ENCODE measurements around the gene CHD6.

The CHD6 gene

DNA sequence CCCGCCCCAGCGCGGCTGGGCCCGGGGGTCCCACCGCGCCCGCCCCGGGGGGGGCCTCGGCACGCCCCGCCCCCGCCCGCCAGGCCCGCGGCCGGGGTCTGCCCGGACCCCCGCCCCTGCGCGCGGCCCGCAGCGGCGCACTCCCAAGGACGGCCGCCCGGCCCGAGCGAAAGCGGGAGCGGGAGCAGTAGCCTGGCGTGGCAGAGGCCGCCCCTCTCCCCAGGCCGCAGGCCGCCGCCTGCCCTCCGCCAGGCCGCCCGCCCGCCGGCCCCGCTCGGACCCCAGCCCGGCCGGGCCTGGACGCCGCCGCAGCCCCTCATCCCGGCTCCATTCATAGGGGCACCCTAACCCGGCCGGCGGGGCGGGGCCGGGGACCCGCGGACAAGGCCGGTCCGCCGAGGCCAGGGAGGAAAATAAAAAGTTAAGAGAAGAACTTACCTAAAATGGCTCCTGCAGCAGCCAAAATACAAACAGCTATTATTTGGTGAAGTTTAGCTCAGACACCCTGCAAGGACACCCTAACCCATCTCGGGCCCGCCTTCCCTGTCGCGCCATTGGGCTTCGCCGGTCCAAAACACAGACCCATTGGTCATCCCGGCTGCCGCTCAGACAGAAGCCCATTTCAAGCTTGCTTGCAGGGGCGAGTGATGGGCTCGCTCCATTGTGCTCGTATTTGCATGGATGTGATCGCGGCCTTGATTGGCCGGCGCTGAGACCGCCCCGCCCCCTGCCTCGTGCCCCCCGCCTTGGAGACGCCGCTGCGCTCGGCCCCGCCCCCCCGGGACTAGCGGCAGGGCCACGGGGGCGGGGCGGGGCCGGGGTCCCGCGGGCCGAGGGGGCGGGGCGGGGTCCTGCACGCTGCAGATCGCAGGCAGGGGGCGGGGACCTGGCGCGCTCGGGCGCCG is at the start of gene CHD6:
Gene CHD6 (minus strand): TSS at position 476 of the 905 bp plus-strand sequence. CDS start 67,040 bp downstream, outside the sequence.
- DNase-seq (ENCODE audit: low read depth in 2 of 2): peak; percentile 98 to 99

DNA sequence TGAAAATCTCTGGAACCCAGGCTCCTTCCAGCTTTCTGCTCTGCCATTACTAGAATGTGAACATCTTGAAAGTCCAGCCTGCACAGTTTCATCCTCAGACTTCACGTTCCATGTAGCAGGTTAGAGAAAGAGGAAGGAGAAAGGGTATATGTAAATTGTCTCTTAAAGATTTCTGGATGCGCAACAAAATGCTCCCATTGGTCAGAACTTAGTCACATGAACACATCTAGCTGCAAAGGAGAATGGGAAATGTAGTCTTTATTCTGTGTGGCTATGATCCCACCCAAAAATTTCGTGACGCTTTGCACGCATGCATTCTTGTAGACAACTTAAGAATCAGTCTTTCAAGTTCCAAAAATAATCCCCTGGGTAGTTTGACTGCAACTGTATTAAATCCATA is 46.4 kb upstream of the CHD6 start:
- DNase-seq (ENCODE audit: low read depth in 2 of 2): no peak

DNA sequence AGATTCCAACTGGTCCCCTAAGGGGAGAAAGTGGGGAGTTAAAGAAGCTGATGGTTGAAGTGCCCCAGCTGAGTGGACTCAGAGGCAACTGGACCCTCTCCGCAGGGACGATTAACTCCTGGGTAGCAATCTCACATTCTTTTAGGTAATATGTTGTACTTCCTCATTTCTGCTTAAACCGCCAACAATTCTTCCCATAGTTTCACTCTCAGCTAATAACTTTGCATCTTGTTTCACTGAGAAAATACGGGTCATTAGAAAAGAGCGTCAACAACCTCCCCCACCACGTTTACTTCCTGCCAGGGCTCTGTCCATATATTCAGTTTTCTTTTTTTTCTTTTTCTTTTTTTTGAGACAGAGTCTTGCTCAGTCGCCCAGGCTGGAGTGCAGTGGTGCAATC is 39.5 kb upstream of the CHD6 start:
- DNase-seq (ENCODE audit: low read depth in 2 of 2): no peak

GRCh38 chr20:41655962-41656618 is 37.9 kb upstream of the CHD6 start:
- DNase-seq (ENCODE audit: low read depth in 2 of 2): no peak

DNA sequence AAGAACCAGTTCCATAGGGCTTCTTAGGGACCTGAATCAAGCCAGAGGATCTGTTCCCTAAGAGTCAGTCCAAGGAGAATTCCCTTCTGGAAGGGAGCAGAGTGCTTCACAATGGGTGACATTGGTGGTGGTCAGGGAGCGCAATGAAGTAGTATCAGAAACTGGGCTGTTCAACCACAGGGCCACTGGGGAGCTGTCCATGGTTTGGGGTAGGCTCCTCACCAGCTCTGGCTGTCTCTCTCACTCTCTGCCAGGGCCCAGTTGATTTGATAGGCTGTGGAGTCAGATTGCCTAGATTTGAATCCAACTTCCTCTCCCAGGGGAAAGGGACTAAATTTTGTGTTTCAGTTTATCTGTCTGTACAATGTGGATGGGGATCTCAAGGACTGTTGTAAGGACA is 36.7 kb upstream of the CHD6 start:
- no peak for DNase-seq (ENCODE audit: low read depth in 2 of 2)

GRCh38 chr20:41654292-41654691 is 36.1 kb upstream of the CHD6 start:
- DNase-seq (ENCODE audit: low read depth in 2 of 2): no peak

GRCh38 chr20:41650231-41650948 is 32.2 kb upstream of the CHD6 start:
- no peak for DNase-seq (ENCODE audit: low read depth in 2 of 2)

DNA sequence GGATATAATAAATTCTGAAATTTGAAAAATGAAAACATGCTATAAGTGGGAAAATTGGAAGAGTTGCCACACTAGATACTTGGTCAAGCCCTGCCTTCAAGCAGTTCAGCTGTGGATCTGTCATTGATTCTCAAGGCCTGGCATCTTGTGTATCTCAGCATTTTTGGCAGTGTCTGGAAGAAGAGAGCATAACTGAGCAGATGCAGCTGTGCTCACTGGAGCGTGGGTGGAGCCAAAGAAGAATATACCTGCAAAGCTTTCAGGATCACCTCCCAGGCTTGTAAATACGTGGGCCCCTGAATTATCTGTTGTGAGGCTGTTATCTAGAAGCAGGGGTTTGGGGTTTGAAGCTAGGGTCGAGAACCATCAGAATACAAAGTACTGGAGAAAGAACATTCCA is 31.3 kb upstream of the CHD6 start:
- DNase-seq (ENCODE audit: low read depth in 2 of 2): no peak

- DNase-seq (ENCODE audit: low read depth in 2 of 2): no peak
Measured at GRCh38 chr20:41645372-41645771, 27.2 kb upstream of the CHD6 start.

GRCh38 chr20:41643504-41643938 is 25.3 kb upstream of the CHD6 start:
- DNase-seq (ENCODE audit: low read depth in 2 of 2): no peak

DNA sequence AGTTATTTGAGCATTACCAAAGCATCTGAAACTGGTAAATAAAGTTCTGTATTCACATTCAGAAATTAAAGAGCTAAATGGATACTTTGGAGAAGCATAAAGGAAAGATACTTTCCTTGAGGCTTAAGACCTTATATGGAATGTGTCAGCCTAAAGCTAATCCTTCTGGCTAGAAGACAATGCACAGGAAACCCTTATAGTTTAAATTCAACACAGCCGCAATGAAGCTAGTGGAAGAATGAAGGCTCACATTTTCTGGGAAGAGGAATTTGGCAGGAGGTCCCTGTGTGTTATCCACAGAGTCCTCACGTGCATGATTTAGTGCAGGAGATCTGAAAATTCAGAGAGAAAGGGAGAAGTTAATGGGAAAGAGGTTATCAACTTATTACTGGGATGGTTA is 21.5 kb upstream of the CHD6 start:
- no peak for DNase-seq (ENCODE audit: low read depth in 2 of 2)

DNA sequence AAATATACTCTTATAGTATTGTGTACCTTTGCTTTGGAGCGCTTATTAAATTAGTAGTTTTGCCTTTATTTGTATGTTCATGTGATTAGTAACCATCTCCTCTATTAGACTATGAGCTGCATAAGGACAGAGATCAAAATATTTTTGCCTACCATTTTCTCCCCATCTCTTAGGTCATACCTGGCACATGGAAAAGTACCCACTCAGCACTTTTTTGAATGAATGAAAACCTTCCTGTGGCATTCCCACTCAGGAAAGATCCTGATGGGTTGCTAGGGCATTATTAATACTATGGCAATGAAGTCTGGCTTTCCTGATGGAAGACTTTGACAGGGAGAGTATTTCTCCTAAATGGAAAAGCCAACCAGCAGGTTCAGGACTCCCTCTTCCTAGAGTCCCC is 20.3 kb upstream of the CHD6 start:
- no peak for DNase-seq (ENCODE audit: low read depth in 2 of 2)

DNA sequence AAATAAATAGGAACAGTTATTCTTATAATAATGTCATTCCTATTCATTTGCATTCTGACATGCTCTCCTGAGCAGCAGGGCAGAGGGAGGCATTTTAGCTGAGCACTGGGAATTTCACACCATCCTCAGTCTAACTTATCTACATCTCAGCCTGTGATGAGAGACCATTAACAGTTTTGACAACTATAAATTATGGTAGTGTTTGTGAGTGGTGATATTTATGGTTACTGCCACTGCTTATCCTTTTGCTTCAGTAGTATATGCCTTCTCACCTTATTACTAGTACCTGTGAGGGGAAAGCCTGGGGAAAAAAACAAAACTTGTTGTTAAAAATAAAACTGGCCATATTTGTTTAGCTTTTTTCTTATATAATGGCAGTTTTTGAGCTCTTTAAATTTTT is 17.0 kb upstream of the CHD6 start:
- no peak for DNase-seq (ENCODE audit: low read depth in 2 of 2)

DNA sequence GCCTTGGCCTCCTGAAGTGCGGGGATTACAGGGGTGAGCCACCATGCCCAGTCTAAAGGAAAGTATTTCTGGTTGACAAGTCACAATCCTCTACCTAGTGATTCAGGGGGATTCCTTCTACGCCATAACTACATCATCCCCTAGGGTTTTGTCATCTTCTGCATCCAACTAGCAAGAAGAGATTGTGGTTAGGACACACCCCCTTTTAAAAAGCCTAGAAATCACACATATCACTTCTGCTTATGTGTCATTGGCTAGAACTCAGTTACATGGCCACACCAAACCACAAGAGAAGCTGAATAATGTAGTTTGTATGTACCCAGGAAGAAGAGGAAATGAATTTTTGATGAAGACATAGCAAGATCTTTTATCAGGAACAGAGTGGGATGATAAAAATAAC is 14.7 kb upstream of the CHD6 start:
- DNase-seq (ENCODE audit: low read depth in 2 of 2): no peak

GRCh38 chr20:41631826-41632225 is 13.6 kb upstream of the CHD6 start:
- DNase-seq (ENCODE audit: low read depth in 2 of 2): no peak

DNA sequence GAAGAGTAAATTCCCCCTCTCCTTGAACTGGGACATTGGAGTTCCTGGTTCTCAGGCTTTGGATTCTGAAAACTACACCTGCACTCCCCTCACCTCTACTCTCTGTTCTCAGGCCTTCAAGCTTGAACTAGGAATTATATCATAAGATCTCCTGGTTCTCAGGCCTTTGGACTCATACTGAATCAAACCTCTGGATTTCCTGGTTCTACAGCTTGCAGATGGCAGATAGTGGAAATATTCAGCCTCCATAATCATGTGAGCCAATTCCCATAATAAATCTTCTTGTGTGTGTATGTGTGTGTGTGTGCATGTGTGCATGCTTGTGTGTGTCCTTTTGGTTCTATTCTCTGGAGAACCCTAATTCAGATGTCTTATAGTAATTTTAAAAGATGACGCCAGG is 12.7 kb upstream of the CHD6 start:
- DNase-seq (ENCODE audit: low read depth in 2 of 2): no peak

GRCh38 chr20:41627611-41628244 is 9.6 kb upstream of the CHD6 start:
- DNase-seq (ENCODE audit: low read depth in 2 of 2): no peak

DNA sequence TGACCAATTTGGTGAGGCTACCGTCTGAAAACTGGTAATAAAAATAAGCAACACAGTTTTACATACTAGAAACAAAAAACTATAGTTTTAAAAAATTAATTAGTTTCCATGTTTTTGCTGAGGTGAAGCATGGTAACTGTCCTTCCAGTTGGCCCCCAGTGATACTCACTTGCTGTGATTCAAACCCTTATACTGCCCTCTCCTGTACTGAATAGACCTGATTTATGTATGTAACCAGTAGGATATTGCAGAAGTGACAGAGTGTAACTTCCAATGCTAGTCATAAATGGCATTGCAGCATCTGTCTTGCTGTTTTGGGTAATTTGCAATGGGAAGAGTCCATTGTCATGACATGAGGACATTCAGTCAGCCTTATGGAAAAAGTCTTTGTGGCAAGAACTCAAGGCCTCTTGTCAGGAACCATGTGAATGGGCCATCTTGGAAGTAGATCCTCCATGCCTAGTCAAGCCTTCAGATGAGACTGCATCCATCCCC is 8.9 kb upstream of the CHD6 start:
- no peak for DNase-seq (ENCODE audit: low read depth in 2 of 2)

- DNase-seq (ENCODE audit: low read depth in 2 of 2): no peak
Measured at GRCh38 chr20:41623625-41624375, 5.6 kb upstream of the CHD6 start.

- no peak for DNase-seq (ENCODE audit: low read depth in 2 of 2)
Measured at GRCh38 chr20:41622584-41622983, 4.4 kb upstream of the CHD6 start.

DNA sequence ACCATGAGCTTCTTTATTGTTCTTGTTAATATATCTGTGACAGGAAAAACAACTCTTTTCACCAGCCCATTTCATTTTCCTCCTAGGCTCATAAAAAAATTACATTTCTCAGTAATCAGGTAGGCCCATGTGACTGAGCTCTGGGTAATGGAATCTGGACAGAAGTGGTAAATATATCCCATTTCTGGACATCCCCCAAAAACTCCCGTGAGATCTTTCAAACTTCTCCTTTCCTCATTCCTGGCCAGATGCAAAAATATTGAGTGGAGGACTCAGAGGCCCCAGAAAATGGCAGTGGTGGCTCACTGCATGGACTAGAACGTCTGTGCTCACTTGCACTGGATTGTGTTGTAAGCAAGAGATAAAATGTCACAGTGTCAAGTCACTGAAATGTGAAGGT is 3.8 kb upstream of the CHD6 start:
- DNase-seq (ENCODE audit: low read depth in 2 of 2): no peak
